A673 (cell line): ENCODE data around the gene CAGE1.

Source experiments
- CTCF ChIP-seq: fragments of 300-800, 200-600 bp; sonication (generic); conservative IDR thresholded peaks from 2 replicates; pipeline ENCODE4 v1.5.1; 2017; ENCODE audit warnings: low read depth, mild to moderate bottlenecking, antibody characterized with exemption, low read length, moderate library complexity, mixed read lengths
- EZH2 ChIP-seq: fragments of 200-600 bp; sonication (generic); IDR thresholded peaks from 2 replicates; pipeline ENCODE4 v1.6.1; 2017; ENCODE audit warnings: borderline replicate concordance, low read depth, mild to moderate bottlenecking, mixed read lengths, antibody characterized with exemption, low read length; ENCODE audit not compliant: poor library complexity, severe bottlenecking

- no peak for TF ChIP-seq CTCF
- no peak for TF ChIP-seq EZH2
These were observed 75.1 kb downstream of the CAGE1 start for GRCh38 chr6:7314414-7314813.
